Tongue (tissue), 1 donor: Measurements from ENCODE around the gene TMEM131L. TPM values are rescaled to one million over a fixed set of nuclear protein-coding genes. Genes with fewer than 3 reads are reported as not detected.

Experiments
- total RNA-seq: library from RNA; depleted of rRNA; stranded (reverse); fragments of >200 nt; gene quantifications from one replicate; pipeline ENCODE4 v1.2.3, GENCODE V29; 2014

TMEM131L gene
- total RNA-seq, 1 donor from 2014 or later = 71.5 TPM

Other genes with a start within 250 kb of the TMEM131L start
- 7.2 TPM for gene MND1, start 121.7 kb upstream of the TMEM131L start, total RNA-seq
- gene TLR2, start 217.9 kb downstream of the TMEM131L start, total RNA-seq = 7.1 TPM